COLO668 (cell line): ENCODE measurements around the gene RBX1.
"Not testable (repeated sequence)": the region's sequence is repeated elsewhere in the genome, so short reads cannot be mapped to it uniquely, and the experiment has no call there.

Experiments
- DNase-seq: peaks from one replicate; lab custom pipeline; 2025; ENCODE audit not compliant: unreplicated experiment; lab: John Stamatoyannopoulos, UW

Gene RBX1

GRCh38 chr22:40950962-40951794 lies at the start of gene RBX1:
TSS of gene RBX1 (plus strand) at chr22:40951378. CDS start at chr22:40951399, 21 bp downstream.
- DNase-seq: peak; percentile 97

GRCh38 chr22:40904101-40904500 lies 47.1 kb upstream of the RBX1 start:
- no peak for DNase-seq

- DNase-seq: no peak
These were observed 42.3 kb upstream of the RBX1 start for GRCh38 chr22:40908895-40909294.

GRCh38 chr22:40911772-40912171 lies 39.4 kb upstream of the RBX1 start:
- no peak for DNase-seq

- not testable (repeated sequence) for DNase-seq
These were observed 38.2 kb upstream of the RBX1 start for GRCh38 chr22:40912987-40913386.

GRCh38 chr22:40919446-40919845 lies 31.7 kb upstream of the RBX1 start:
- no peak for DNase-seq

GRCh38 chr22:40920526-40920925 lies 30.7 kb upstream of the RBX1 start:
- no peak for DNase-seq

GRCh38 chr22:40922484-40923303 lies 28.5 kb upstream of the RBX1 start:
- no peak for DNase-seq

- DNase-seq: no peak
These were observed 22.5 kb upstream of the RBX1 start for GRCh38 chr22:40928657-40929056.

- DNase-seq: no peak
These were observed 18.8 kb upstream of the RBX1 start for GRCh38 chr22:40932396-40932795.

- DNase-seq: no peak
These were observed 12.0 kb upstream of the RBX1 start for GRCh38 chr22:40939202-40939601.

GRCh38 chr22:40951795-40952605 lies 822 bp downstream of the RBX1 start:
- DNase-seq: no peak

GRCh38 chr22:40953471-40953870 lies 2.3 kb downstream of the RBX1 start:
- DNase-seq: no peak

GRCh38 chr22:40954113-40954512 lies 2.9 kb downstream of the RBX1 start:
- no peak for DNase-seq

- no peak for DNase-seq
These were observed 4.4 kb downstream of the RBX1 start for GRCh38 chr22:40955571-40955970.

- DNase-seq: no peak
These were observed 6.4 kb downstream of the RBX1 start for GRCh38 chr22:40957601-40958000.

GRCh38 chr22:40958299-40958698 lies 7.1 kb downstream of the RBX1 start:
- DNase-seq: no peak

GRCh38 chr22:40960145-40960544 lies 9.0 kb downstream of the RBX1 start:
- DNase-seq: no peak

- no peak for DNase-seq
These were observed 15.0 kb downstream of the RBX1 start for GRCh38 chr22:40965936-40966725.

- DNase-seq: no peak
These were observed 15.5 kb downstream of the RBX1 start for GRCh38 chr22:40966726-40967085.
